ENCODE results near the gene IL1R2. TPM values are rescaled to one million over a fixed set of nuclear protein-coding genes. Genes with fewer than 3 reads are reported as not detected.

Gene IL1R2
- total and polyA plus RNA-seq, 9 of the 15 experiments (the other 6 are each of a cell fraction or from before 2014, with no cell fraction given), result 0.13 TPM; not detected in 8

DNA sequence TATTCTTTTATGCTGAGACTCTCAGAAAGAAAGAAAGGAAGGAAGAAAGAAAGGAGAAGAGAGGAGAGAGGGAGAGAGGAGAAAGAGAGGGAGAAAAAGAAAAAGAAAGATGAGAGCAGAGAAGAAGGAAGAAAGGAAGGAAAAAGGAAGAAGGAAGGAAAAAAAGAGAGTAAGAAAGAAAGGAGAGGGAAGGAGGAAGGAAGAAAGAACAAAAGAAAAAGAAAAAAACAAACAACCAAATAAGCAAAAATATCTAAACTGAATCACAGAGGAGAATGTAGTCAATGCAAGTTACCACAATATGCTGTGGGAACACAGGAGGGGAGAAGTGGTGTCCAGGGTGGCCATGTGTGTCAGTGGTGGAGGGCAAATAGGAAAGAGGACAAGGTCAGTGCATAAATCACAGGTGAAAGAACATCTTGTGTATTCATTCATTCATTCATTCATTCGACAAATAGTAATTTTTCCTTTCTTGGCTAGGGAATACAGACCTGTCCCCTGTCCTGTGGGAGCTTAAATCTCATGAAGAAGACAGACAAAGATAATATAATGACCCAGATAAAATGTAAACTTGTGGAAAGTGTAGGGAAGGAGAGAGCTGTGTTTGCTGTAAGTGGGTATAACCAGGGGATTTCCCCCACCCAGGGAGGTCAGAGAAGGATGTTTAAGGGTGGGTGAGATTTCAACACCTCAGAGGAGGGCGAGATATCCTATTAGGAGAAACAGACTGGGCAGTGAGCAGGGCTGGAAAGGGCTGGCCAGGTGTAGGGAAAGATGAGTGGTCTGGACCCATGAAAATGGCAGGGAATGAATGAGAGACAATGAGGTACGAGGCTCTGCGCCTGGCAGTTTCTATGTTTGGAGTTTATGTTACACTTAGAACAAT is 50.7 kb downstream of the IL1R2 start (continued):
- TF ChIP-seq MGA (IDR thresholded peaks at IDR 0.05) (peak; percentile 22; the same call in 1 of the 2 replicates), SRSF1 (IDR thresholded peaks at IDR 0.05; ENCODE audit: low read depth, low read length) (no peak), EGR1 (conservative IDR thresholded peaks at IDR 0.05) (no peak), LEF1 (IDR thresholded peaks at IDR 0.05) (no peak), SRSF3 (IDR thresholded peaks at IDR 0.05; ENCODE audit: insufficient read depth, low read length) (no peak), HNRNPK (IDR thresholded peaks at IDR 0.05; ENCODE audit: low read depth, low read length, poor library complexity, severe bottlenecking) (no peak), SP1 (CRISPR knock-in tag; IDR thresholded peaks at IDR 0.05) (no peak), TSHZ1 (CRISPR knock-in tag; IDR thresholded peaks at IDR 0.05) (no peak), TAF9B (IDR thresholded peaks at IDR 0.05; ENCODE audit: partially characterized antibody) (no peak), MAFG (tag; conservative IDR thresholded peaks at IDR 0.05) (no peak)

Data from K562 (cell line).